IMR-90 (cell line): ENCODE results near the gene RIMS1.

Source experiments
- BHLHE40 ChIP-seq: fragments of 150-350 bp; IDR thresholded peaks from 2 replicates; pipeline ENCODE4 v1.6.1; 2016; ENCODE audit warnings: mild to moderate bottlenecking, low read depth, low read length
- POLR2A ChIP-seq: IDR thresholded peaks from 2 replicates; pipeline ENCODE4 v1.6.1; 2012; ENCODE audit warnings: mild to moderate bottlenecking, low read depth, low read length
- TF ChIP-seq, protein P1 (sequence below): conservative IDR thresholded peaks from 2 replicates; pipeline ENCODE4 v1.5.1; 2012; ENCODE audit warnings: mild to moderate bottlenecking, low read depth, low read length, improper control_type of control experiment

DNA sequence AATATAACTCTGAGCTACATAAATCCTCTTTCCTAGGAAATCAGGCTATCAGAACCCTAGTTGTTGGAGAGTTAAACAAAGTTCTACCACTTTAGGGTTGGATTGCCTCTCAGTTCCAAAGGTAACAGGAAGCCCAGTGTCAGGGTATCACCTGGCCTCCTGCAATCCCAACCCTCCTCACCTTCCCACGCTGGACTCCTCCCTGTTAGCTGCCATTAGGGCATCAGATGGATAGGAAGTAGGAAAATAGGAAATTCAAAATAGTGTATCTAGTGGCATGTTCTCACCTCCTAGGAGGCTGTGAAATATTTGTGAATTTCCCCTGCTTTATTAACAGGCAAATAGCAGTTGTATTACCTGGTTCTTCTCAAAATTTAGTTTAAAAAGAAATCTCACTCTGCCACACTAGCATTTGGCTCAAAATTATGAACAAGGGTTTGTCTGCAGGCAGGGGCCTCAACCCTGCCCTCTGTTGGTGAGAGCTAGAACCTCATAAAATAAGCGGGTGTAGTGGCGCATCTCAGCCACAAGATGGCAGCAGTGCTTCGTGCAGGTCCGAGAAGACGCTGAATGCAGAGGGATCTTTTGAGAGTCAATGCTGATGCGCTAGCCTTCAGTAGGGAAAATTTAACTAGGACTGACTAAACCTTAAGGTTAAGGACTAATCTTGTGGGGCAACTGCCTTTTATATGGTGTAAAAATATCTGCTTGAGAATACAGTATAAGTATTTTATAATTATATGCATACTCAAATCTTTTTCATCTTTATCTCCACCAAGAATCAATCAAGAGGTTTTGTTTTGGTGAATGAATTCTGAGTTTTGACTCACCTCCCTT lies 525.7 kb downstream of the RIMS1 start:
- TF ChIP-seq, protein P1, sequence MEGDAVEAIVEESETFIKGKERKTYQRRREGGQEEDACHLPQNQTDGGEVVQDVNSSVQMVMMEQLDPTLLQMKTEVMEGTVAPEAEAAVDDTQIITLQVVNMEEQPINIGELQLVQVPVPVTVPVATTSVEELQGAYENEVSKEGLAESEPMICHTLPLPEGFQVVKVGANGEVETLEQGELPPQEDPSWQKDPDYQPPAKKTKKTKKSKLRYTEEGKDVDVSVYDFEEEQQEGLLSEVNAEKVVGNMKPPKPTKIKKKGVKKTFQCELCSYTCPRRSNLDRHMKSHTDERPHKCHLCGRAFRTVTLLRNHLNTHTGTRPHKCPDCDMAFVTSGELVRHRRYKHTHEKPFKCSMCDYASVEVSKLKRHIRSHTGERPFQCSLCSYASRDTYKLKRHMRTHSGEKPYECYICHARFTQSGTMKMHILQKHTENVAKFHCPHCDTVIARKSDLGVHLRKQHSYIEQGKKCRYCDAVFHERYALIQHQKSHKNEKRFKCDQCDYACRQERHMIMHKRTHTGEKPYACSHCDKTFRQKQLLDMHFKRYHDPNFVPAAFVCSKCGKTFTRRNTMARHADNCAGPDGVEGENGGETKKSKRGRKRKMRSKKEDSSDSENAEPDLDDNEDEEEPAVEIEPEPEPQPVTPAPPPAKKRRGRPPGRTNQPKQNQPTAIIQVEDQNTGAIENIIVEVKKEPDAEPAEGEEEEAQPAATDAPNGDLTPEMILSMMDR: peak; percentile 100; the same call in 1 of the 2 replicates
- TF ChIP-seq POLR2A (peak; percentile 76; the same call in 1 of the 2 replicates), BHLHE40 (no peak)
